Iris pigment epithelial cell (primary cell): ENCODE results near the gene MDH2.
"Not testable (repeated sequence)": the region's sequence is repeated elsewhere in the genome, so short reads cannot be mapped to it uniquely, and the experiment has no call there.

Source experiments
- DNase-seq: peaks from one replicate; pipeline ENCODE4 v3.0.0-alpha.2; 2011; ENCODE audit warnings: low read depth

Gene MDH2

GRCh38 chr7:76047305-76047810 is 548 bp upstream of the MDH2 start:
- DNase-seq, result peak; percentile 9

DNA sequence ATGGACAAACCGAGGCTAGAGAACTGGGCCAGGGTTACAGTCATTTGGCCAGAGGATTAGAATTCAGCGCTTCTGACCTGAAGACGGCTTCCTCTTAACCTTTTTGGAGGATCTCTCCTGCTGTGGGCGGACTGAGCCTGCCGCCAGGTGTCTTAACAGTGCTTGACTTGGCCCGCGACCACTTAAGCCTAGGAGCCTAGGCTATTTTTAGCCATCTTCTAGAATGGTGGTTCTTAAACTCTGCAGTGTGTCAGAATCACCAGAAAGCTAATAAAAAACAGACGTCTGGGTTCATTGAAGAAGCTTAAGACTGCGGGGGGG is 722 bp downstream of the MDH2 start:
- no peak for DNase-seq

DNA sequence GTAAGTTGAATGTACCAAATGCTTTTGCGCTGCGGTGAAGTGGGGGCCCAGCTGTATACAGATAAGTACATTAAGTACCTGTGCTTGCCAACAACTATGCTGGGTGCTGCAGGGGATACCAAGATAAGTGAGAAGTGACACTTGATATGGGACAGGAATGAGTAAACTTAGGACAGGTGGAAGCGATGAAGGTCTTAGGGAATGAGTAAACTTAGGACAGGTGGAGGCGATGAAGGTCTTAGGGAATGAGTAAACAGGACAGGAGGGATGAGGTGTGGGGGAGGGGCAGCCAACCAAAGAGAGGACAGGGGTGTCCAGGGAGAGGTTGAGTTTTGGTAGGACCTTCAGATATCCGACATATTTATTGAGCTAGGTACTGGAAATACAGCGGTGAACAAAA is 1.4 kb downstream of the MDH2 start:
- DNase-seq, result no peak

DNA sequence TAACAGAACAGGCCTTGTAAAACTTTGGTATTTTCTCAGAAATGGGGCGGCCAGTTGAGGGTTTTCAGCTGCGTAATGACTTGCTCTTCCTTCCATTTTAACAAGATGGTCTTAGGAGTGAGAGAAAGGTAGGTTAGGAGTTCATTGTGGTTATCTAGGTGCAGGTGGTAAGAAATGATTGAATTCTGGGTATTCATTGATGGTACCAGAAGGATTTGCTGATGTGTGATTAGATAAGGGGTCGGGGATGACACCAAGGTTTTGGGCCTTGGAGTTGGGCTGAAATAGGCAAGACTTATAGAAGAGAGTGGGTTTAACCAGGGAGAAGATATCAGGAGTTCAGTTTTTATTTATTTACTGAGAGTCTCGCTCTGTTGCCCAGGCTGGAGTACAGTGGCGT is 2.6 kb downstream of the MDH2 start:
- no peak for DNase-seq

- DNase-seq, result peak; percentile 14
Measured at GRCh38 chr7:76051840-76052239, 3.9 kb downstream of the MDH2 start.

DNA sequence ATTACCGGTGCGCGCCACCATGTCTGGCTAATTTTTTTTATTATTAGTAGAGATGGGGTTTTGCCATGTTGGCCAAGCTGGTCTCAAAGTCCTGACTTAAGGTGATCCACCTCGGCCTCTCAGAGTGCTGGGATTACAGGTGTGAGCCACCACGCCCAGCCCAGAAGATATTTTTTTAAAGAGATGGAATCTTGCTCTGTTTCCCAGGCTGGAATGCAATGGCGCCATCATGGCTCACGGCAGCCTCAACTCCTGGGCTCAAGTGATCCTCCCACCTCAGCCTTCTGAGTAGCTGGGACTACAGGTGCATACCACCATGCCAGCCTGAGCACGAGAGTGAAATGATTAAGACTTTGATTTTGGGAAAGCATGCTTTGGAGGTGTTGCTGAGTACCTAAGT is 4.8 kb downstream of the MDH2 start:
- DNase-seq, result not testable (repeated sequence)

GRCh38 chr7:76053461-76053860 is 5.6 kb downstream of the MDH2 start:
- DNase-seq, result no peak

GRCh38 chr7:76054123-76055120 is 6.5 kb downstream of the MDH2 start:
- DNase-seq, result peak; percentile 88

DNA sequence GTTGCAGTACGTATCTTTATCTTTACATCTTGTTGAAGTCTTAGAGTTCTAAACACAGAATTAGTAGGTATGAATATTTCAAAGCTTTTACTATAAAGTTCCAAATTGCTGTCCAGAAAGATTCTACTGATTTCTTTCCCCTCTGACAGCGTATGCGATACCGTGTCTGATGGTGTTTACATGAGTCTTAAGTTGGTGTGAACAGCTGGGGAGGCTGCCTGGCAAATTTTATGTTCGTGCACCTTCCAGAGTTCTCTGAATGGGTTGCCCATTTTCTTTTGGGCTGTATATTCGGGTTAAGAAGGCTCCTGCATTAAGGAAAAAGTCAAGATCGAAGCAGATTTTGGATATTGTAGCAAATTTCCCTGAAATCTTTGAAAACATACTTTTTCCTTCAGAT is 8.3 kb downstream of the MDH2 start:
- no peak for DNase-seq

DNA sequence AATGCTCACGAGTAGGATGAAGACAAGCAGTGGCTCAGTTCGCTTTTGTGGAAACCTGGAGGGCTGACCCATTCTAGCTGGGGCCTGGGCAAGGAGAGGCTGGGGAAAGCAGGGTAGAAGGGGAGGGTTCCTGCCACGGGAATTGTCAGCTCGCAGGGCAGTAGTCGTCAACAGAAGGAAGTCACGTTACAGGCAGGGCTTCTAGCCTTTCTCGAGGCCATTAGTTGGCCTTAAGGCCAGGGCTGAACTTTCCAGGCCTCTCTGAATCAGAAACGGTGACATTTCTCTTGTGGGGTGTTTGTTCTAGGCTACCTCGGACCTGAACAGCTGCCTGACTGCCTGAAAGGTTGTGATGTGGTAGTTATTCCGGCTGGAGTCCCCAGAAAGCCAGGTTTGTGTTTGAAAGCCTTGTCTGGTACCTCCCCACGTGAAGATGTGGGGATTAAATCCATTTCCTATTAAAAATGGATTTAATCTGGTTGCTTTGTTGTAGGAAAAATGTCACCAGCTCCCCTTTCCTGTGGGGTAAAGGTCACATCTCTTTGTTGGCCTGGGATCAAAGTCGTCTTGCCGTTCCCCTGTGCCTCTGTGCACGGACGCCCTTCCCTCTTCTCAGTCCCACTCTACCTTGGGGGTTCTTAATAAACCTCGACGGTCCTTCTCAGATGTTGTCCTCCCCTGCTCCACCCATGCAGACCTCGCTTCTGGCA is 9.4 kb downstream of the MDH2 start:
- DNase-seq, result no peak

DNA sequence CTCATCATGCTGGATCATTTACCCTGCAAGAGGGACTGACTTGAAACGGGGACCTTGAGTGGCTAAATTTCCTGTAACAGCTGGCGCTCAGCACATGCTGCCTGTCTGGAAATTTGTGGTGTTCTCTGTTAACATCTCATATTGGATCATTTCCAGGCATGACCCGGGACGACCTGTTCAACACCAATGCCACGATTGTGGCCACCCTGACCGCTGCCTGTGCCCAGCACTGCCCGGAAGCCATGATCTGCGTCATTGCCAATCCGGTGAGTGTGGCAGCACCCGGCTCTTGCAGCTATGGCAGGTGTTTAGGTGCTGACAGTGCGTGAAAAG is 9.9 kb downstream of the MDH2 start:
- no peak for DNase-seq

DNA sequence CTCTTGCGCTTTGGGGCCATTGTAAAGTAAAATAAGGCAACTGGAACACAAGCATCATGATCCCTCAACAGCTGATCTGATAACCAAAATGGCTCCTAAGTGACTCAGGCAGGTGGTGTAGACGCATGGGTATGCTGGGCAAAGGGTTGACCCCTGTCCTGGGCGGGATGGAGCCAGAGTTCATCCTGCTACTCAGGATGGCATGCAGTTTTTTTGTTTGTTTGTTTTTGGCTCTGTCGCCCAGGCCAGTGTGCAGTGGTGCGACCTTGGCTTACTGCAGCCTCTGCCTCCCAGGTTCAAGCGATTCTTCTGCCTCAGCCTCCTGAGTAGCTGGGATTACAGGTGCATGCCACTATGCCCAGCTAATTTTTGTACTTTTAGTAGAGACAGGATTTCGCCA is 10.8 kb downstream of the MDH2 start:
- DNase-seq, result not testable (repeated sequence)

GRCh38 chr7:76060842-76061241 is 12.9 kb downstream of the MDH2 start:
- DNase-seq, result no peak

DNA sequence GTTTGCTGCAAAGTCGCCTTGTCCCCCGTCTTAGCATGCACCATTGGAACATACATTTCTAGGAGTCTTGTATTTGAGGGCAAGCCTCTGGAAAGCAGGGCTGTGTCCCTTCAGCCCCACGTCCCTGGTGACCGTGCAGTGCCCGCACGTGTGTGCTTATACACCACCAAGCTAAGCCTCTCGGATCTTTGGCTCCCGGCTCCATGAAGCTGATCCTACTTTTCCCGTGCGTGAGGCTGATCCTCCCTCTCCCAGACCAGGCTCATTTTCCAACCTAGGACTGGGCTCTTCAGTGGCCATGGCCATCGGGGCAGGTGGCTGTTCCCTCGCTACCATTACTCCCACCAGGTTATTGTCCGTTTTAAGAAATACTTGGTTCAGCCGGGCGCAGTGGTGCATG is 14.3 kb downstream of the MDH2 start:
- no peak for DNase-seq

- no peak for DNase-seq
Measured at GRCh38 chr7:76063114-76063513, 15.2 kb downstream of the MDH2 start.

- no peak for DNase-seq
Measured at GRCh38 chr7:76063525-76063924, 15.6 kb downstream of the MDH2 start.

- DNase-seq, result no peak
Measured at GRCh38 chr7:76064208-76064970, 16.5 kb downstream of the MDH2 start.

DNA sequence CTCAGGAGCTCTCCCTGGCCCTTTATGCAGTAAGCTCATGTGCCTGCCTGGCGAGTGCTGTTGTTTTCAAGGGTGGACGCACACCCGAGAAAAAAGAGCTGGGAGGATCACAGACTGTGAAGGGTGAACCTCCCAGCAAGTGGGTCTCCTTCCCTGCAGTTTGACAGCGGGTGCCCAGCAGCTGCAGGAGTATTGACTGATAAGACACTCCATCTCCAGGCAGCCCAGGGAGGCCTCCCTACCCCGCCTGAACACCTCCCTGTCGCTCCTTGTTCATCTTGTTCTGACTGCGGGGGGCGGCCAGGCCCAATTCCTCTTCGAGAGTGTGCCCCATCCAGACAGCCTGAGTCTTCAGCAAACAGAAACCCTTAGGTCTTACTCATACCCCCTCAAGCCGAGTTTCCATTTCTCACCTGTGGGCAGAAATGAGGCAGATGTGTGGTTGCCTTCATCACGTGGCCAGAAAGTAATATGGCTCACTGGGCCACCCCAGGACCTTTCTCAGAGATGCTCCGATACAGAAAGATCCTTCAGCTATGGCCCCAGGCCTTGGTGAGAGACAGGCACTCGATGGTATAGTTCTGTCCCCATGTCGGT is 17.2 kb downstream of the MDH2 start:
- no peak for DNase-seq

- no peak for DNase-seq
Measured at GRCh38 chr7:76066716-76067503, 19.0 kb downstream of the MDH2 start.

- peak; percentile 95 for DNase-seq
Measured at GRCh38 chr7:76069238-76069638, 21.3 kb downstream of the MDH2 start.
